Activated CD8-positive, alpha-beta memory T cell treated with anti-CD3 and anti-CD28 coated beads for 24 hours (primary cell): ENCODE data around the gene JAK1.
"Not testable (repeated sequence)": the region's sequence is repeated elsewhere in the genome, so short reads cannot be mapped to it uniquely, and the experiment has no call there.

ENCODE experiments used
- DNase-seq: peaks from one replicate; pipeline ENCODE4 v3.0.0-alpha.2; 2020

Gene JAK1

DNA sequence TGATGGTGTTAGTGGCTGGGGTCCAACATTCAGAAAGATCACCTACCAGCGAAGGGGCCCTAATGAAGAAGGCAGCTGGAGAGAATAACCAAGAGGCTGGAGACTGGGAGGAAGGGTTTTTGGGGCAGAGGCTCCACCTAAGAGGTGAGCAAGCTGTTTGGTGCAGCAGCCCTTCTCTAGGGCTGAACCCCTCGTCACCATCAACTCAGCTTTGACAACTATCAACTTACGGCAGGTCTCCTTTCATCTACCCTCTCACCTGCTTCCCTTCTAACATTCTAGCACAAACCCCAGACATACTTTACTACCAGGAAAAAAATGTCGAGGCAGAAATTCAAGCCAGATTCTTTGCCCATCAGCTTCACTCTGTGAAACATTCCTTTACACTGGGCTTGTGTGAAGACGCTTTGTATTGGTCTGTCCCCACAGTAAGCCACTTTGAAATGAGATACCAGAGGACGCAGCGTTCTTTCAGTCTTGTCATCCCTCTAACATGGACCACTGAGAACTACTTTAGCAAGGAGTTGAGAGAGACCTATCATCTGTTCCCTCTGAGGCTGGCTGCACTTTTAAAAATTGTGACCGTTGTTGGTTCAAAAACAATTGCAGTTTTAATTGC is 136.8 kb downstream of the JAK1 start:
- DNase-seq: no peak

DNA sequence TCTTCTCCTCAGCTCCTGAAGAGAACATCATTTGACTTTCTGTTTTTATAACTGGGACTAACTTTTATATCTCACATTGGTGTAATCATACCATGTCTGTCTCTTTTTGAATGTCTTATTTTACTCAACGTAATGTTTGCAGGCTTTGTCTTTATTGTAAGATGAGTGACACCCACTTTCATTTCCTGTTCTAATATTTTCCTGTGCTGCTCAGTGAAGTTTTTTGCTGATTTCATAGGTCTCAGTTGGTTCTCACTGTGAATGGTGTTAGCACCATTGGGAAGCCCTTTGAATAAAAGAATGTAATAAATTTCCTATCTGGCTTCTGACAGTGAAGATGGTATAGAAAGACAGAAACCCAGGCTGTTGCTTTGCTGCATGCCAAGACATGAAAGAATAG is 137.5 kb downstream of the JAK1 start:
- no peak for DNase-seq

DNA sequence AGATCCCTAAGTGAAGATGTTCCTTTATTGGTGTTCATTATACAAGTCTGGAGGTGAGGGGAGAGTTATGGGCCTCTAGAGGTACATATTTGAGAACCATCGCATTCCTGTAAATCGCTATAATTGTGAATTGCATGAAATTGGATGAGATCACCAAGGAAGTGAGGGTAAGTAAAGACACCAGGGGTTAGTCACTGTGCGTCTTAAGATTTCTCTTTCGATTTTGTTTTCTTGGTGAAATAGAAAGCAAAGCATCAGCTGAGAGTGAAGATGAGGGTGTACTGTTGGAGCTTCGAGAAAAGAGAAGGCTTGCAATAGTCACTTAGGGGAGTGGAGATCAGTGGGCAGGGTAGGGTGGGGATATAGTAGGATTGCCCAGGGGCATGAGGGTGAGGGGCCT is 139.4 kb downstream of the JAK1 start:
- no peak for DNase-seq

DNA sequence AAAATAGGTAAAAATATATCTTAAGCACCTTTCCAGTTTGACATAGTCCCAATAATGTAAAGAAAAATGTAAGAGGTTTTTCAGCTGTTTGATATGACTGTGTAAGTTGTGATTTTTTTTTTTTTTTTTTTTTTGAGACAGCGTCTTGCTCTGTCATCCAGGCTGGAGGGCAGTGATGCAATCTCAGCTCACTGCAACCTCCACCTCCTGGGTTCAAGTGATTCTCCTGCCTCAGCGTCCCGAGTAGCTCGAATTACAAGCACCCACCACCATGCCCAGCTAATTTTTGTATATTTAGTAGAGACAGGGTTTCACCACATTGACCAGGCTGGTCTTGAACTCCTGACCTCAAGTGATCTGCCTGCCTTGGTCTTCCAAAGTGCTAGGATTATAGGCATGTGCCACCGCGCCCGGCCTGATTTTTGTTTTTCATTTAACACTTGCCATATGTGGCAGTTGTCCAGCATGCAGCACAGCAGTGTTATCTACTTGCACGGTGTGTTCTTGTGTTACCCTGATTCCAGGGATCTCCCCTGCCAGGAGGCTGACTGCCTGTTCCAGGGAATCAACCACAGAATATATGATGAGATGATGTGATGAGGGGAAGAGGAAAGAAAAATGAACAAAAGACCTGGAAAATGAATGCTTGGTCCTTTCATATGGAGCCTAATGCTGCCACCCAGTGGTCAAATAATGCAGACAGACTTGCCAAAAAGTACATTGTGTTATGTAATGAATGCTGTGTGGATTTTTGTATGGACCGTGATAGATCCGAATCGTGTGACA is 142.5 kb downstream of the JAK1 start:
- DNase-seq: peak; percentile 73

DNA sequence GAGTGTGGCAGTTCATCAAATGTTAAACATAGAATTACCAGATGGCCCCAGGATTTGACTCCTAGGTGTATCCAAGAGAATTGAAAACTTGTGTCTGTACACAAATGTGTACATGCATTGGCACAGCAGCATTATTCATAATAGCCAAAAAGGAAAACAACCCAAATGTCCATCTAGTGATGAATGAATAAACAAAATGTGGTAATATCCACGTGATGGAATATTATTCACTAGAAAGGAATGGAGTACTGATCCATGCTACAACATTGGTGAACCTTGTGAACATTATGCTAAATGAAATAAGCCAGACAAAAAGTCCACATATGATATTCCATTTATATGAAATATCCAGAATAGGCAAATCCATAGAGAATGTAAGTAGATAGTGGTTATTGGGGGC is 143.7 kb downstream of the JAK1 start:
- DNase-seq: no peak

DNA sequence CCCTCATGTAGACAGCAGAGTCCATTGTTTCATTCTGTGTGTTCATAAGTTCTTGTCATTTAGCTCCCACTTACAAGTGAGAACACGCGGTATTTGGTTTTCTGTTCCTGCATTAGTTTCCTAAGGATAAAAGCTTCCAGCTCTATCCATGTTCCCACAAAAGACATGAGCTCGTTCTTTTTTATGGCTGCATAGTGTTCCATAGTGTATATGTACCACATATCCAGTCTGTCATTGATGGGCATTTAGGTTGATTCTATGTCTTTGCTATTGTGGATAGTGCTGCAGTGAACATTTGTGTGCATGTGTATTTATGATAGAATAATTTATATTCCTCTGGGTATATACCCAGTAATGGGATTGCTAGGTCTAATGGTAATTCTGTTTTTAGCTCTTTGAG is 145.8 kb downstream of the JAK1 start:
- not testable (repeated sequence) for DNase-seq

DNA sequence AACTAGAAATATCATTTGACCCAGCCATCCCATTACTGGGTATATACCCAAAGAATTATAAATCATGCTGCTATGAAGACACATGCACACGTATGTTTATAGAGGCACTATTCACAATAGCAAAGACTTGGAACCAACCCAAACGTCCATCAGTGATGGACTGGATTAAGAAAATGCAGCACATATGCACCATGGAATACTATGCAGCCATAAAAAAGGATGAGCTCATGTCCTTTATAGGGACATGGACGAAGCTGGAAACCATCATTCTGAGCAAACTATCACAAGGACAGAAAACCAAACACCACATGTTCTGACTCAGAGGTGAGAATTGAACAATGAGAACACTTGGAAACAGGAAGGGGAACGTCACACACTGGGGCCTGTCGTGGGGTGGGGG is 149.0 kb downstream of the JAK1 start:
- not testable (repeated sequence) for DNase-seq

DNA sequence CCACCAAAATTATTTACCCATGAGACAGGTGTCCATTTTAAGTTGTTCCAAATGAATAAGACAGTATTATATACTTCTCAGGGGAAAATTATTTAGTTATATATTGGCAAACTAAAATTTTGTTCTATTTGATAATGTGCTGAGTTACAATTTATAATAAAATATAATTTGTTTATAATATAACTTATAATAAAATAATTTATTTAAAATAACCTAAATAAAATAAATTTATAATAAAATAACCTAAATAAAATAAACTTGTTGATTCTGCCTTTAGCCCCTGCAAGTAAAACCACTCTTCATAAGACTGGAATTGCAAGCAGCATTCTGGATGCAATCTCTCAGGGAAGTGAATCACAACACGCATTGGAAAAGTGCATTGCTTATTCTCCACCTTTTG is 151.9 kb downstream of the JAK1 start:
- DNase-seq: no peak

DNA sequence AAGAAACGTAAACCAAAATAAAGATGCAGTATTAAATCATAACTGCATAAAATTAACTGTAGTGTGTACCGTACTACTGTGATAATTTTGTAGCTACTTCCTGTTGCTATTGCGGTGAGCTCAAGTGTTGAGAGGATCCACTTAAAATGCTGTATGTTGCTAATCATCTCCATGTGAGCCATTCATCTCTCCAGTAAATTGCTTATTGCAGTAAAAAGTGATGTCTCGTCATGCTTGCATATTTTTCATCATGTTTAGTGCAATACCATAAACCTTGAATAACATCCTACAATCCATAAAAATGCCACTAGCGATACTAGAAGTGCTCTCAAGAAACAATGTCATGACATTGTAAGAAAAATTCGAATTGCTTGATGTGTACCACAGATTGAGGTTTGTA is 155.2 kb downstream of the JAK1 start:
- DNase-seq: no peak

DNA sequence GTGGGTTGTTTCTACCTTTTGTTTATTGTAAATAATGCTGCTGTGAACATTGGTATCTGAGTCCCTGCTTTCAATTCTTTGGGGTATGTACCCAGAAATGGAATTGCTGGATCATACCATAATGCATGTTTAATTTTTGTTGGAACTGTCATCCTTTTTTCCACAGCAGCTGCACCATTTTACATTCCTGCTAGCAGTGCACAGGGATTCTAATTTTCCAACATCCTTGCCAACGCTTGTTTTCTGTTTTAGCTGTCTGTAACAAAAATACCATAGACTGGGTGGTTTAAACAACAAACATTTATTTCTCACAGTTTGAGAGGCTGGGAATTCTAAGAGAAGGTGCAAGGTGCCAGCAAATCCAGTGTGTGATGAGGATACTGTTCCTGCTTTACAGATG is 156.3 kb downstream of the JAK1 start:
- no peak for DNase-seq

DNA sequence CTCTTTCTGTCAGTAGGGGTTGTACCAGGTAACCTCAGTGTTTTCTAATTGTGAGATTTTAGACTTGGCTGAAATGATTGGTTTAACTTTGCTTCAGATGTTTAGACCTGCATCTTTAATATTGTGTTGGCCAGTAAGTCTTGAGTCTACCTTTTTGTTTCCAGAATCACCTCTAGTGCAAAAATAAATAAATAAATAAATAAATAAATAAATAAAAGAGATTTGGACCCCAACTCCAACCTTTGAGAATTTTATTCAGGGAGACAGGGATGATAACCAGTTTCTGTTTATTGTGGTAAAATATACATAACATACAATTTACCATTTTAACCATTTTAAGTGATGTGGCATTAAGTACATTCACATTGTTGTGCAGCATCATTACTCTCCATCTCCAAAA is 157.0 kb downstream of the JAK1 start:
- no peak for DNase-seq

DNA sequence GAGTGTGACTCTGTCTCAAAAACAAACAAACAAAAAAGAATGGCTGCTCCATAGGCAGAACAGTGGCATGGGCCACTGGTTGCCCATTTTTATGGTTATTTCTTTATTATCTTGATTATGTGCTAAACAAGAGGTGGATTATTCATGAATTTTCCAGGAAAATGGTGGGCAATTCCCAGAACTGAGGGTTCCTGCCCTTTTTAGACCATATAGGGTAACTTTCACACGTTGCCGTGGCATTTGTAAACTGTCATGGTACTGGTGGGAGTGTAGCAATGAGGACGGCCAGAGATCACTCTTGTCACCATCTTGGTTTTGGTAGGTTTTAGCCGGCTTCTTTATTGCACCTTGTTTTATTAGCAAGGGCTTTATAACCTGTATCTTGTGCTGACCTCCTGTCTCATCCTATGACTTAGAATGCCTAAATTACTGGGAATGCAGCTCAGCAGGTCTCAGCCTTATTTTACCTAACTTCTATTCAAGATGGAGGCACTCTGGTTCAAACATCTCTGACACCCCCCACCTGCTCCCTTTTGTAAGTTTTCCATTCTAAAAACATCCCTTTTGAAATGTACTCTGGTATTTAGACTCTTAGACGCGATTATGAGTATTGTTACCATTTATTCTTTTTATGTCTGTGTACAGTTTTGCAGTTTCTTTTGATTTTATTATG is 164.4 kb downstream of the JAK1 start:
- no peak for DNase-seq

DNA sequence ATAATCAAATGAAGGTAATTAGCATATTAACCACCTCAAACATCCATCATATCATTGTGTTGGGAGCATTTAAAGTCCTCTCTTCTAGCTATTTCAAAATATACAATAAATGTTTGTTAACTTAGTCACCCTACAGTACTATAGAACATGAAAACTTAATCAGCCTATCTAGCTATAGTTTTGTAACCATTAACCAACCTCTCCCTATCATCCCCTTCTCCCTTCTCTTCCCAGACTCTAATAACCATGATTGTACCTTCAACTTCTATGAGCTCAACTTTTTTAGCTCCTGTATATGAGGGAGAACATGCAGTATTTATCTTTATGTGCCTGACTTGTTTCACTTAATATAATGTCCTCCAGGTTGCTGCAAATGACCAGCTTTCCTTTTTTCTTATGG is 167.5 kb downstream of the JAK1 start:
- no peak for DNase-seq

DNA sequence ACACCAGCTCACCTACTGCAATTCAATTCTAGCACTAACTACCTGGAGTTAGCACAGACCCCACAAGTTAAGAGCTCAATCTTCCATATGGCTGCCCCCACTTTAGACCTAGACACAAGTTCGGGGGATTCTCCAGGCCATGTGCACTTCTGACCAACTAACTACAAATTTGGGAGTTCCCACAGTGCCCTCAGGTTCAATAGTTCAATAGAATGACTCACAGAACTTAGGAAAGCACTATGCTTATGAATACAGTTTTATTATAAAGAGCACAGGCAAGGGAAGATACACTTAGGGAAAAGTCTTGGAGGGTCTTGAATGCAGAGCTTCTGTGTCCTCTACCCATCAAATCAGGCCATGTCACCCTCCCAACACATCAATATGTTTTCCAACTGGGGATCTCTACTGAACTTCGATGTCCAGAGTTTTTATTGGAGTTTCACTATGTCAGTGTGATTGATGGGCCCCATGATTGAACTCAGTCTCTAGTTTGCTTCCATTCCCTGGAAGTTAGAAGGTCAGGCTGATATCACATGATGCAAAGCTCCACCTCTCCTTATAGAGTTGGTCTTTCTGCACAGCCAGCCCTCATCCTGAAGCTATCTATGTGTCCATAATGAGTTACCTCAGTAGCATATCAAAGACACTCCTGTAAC is 175.4 kb downstream of the JAK1 start:
- DNase-seq: no peak
